Measurements from ENCODE around the gene RNF224. TPM values are rescaled to one million over a fixed set of nuclear protein-coding genes. Genes with fewer than 3 reads are reported as not detected.
"Not testable (repeated sequence)": the region's sequence is repeated elsewhere in the genome, so short reads cannot be mapped to it uniquely, and the experiment has no call there.

Gene RNF224
- total RNA-seq, 1 experiment from 2014 or later: not detected

GRCh38 chr9:137228506-137228967 is 1.2 kb downstream of the RNF224 start:
- no peak for DNase-seq (ENCODE audit: low spot score)

- DNase-seq (ENCODE audit: low spot score): no peak
These were observed 1.9 kb downstream of the RNF224 start for GRCh38 chr9:137228968-137229896.

GRCh38 chr9:137229903-137230704 is 2.8 kb downstream of the RNF224 start:
- DNase-seq (ENCODE audit: low spot score): no peak

GRCh38 chr9:137230705-137231371 is 3.5 kb downstream of the RNF224 start, which contains the start of gene SLC34A3:
Gene SLC34A3, plus strand, starts transcription at chr9:137230901. Its CDS starts 802 bp downstream, at chr9:137231703.
- no peak for DNase-seq (ENCODE audit: low spot score)

GRCh38 chr9:137231372-137232039 is 4.2 kb downstream of the RNF224 start:
- DNase-seq (ENCODE audit: low spot score): no peak

- no peak for DNase-seq (ENCODE audit: low spot score)
These were observed 4.8 kb downstream of the RNF224 start for GRCh38 chr9:137232101-137232500.

- no peak for DNase-seq (ENCODE audit: low spot score)
These were observed 5.2 kb downstream of the RNF224 start for GRCh38 chr9:137232510-137232909.

GRCh38 chr9:137233143-137233980 is 6.1 kb downstream of the RNF224 start:
- no peak for DNase-seq (ENCODE audit: low spot score)

GRCh38 chr9:137234055-137234697 is 6.9 kb downstream of the RNF224 start:
- no peak for DNase-seq (ENCODE audit: low spot score)

- no peak for DNase-seq (ENCODE audit: low spot score)
These were observed 7.6 kb downstream of the RNF224 start for GRCh38 chr9:137234758-137235423.

GRCh38 chr9:137235424-137236237 is 8.3 kb downstream of the RNF224 start:
- no peak for DNase-seq (ENCODE audit: low spot score)

- peak; percentile 74 for DNase-seq (ENCODE audit: low spot score)
These were observed 9.1 kb downstream of the RNF224 start for GRCh38 chr9:137236238-137236935.

- no peak for DNase-seq (ENCODE audit: low spot score)
These were observed 9.7 kb downstream of the RNF224 start for GRCh38 chr9:137236936-137237421.

- no peak for DNase-seq (ENCODE audit: low spot score)
These were observed 10.7 kb downstream of the RNF224 start for GRCh38 chr9:137237759-137238726.

GRCh38 chr9:137239541-137240200 is 12.4 kb downstream of the RNF224 start:
- DNase-seq (ENCODE audit: low spot score): not testable (repeated sequence)

GRCh38 chr9:137240318-137240840 is 13.1 kb downstream of the RNF224 start:
- DNase-seq (ENCODE audit: low spot score): peak; percentile 52
